ENCODE results near the gene USP32.
A peak's percentile ranks its signal among the peaks of the same experiment; 100 is the strongest.
"Not testable (repeated sequence)": the region's sequence is repeated elsewhere in the genome, so short reads cannot be mapped to it uniquely, and the experiment has no call there.

Gene USP32

GRCh38 chr17:60392042-60392844 is at the start of gene USP32:
USP32 (minus strand) TSS chr17:60392133; CDS start chr17:60391939, 194 bp downstream.
- peak; percentile 100 for DNase-seq

GRCh38 chr17:60439501-60439900 is 47.6 kb upstream of the USP32 start:
- peak; percentile 17 for DNase-seq

GRCh38 chr17:60436676-60437075 is 44.7 kb upstream of the USP32 start:
- no peak for DNase-seq

- peak; percentile 71 for DNase-seq
Measured at GRCh38 chr17:60435244-60436167, 43.6 kb upstream of the USP32 start.

GRCh38 chr17:60433021-60433997 is 41.4 kb upstream of the USP32 start:
- not testable (repeated sequence) for DNase-seq

GRCh38 chr17:60430561-60430960 is 38.6 kb upstream of the USP32 start:
- not testable (repeated sequence) for DNase-seq

- not testable (repeated sequence) for DNase-seq
Measured at GRCh38 chr17:60428491-60428890, 36.6 kb upstream of the USP32 start.

GRCh38 chr17:60426596-60426995 is 34.7 kb upstream of the USP32 start:
- DNase-seq: no peak

GRCh38 chr17:60425626-60426025 is 33.7 kb upstream of the USP32 start:
- DNase-seq: no peak

- no peak for DNase-seq
Measured at GRCh38 chr17:60423865-60424264, 31.9 kb upstream of the USP32 start.

GRCh38 chr17:60422162-60422665 is 30.3 kb upstream of the USP32 start, which contains the start of gene CHCT1:
CHCT1 (plus strand) TSS chr17:60422489; CDS start chr17:60422593, 104 bp downstream.
- no peak for DNase-seq

GRCh38 chr17:60421273-60422161 is 29.6 kb upstream of the USP32 start:
- DNase-seq: peak; percentile 85

- DNase-seq: not testable (repeated sequence)
Measured at GRCh38 chr17:60419875-60420274, 27.9 kb upstream of the USP32 start.

GRCh38 chr17:60419003-60419402 is 27.1 kb upstream of the USP32 start:
- not testable (repeated sequence) for DNase-seq

GRCh38 chr17:60416368-60416925 is 24.5 kb upstream of the USP32 start:
- no peak for DNase-seq

- DNase-seq: no peak
Measured at GRCh38 chr17:60415146-60415545, 23.2 kb upstream of the USP32 start.

- no peak for DNase-seq
Measured at GRCh38 chr17:60412701-60413100, 20.8 kb upstream of the USP32 start.

- no peak for DNase-seq
Measured at GRCh38 chr17:60410001-60410400, 18.1 kb upstream of the USP32 start.

GRCh38 chr17:60406887-60407286 is 15.0 kb upstream of the USP32 start:
- DNase-seq: no peak

- no peak for DNase-seq
Measured at GRCh38 chr17:60403962-60404361, 12.0 kb upstream of the USP32 start.

- no peak for DNase-seq
Measured at GRCh38 chr17:60403523-60403810, 11.5 kb upstream of the USP32 start.
